Keratinocyte (primary cell): ENCODE data around the gene MYCBPAP. TPM values are rescaled to one million over a fixed set of nuclear protein-coding genes. Genes with fewer than 3 reads are reported as not detected.

Experiments used
- DNase-seq: peaks from one replicate; pipeline ENCODE4 v3.0.0-alpha.2; 2011; ENCODE audit warnings: low read depth, missing footprints, low spot score
- FAIRE-seq: peaks from 2 replicates; lab custom pipeline; 2011; peaks lifted over from hg19 to GRCh38; lab: Jason Lieb, UNC
- H2AFZ ChIP-seq: 2 replicates; pipeline ENCODE4 v1.6.0; 2012; ENCODE audit warnings: low read length, control low read depth, inconsistent platforms; ENCODE audit not compliant: control insufficient read depth
- H3K27ac ChIP-seq: 2 replicates; pipeline ENCODE4 v1.5.1; 2011; ENCODE audit warnings: low read length; ENCODE audit not compliant: control insufficient read depth, insufficient read depth
- H3K27me3 ChIP-seq: 3 replicates; pipeline ENCODE4 v1.6.0; 2011; ENCODE audit warnings: low read length; ENCODE audit not compliant: control insufficient read depth, insufficient read depth; ENCODE audit errors: extremely low read depth
- H3K36me3 ChIP-seq, 2 experiments: 2 replicates in 1 of 2; 3 replicates in 1 of 2; pipeline ENCODE4 v1.5.1; 2011; ENCODE audit warnings: low read length in 2 of 2, mild to moderate bottlenecking in 1 of 2; ENCODE audit not compliant: control insufficient read depth in 2 of 2, insufficient read depth in 2 of 2; ENCODE audit errors: extremely low read depth in 1 of 2
- H3K4me1 ChIP-seq: 3 replicates; pipeline ENCODE4 v1.5.1; 2011; ENCODE audit warnings: low read length; ENCODE audit not compliant: control insufficient read depth, insufficient read depth; ENCODE audit errors: extremely low read depth
- H3K4me2 ChIP-seq: 3 replicates; pipeline ENCODE4 v1.6.0; 2011; ENCODE audit warnings: low read depth, low read length; ENCODE audit not compliant: control insufficient read depth, insufficient read depth; ENCODE audit errors: extremely low read depth
- H3K4me3 ChIP-seq, 3 experiments: fragments of 200-600 bp in 1 of 3; sonication (generic) in 1 of 3; 2 replicates in 2 of 3; 3 replicates in 1 of 3; pipeline ENCODE4 v1.5.1; 2011 to 2016; ENCODE audit warnings: low read length in 3 of 3, mild to moderate bottlenecking in 3 of 3, control low read depth in 2 of 3, inconsistent platforms in 1 of 3, low read depth in 1 of 3, mixed read lengths in 1 of 3, mixed run types in 1 of 3, moderate library complexity in 1 of 3; ENCODE audit not compliant: control insufficient read depth in 2 of 3, insufficient read depth in 2 of 3; ENCODE audit errors: extremely low read depth in 1 of 3
- H3K79me2 ChIP-seq: 2 replicates; pipeline ENCODE4 v1.6.0; 2012; ENCODE audit warnings: low read length; ENCODE audit not compliant: control insufficient read depth, insufficient read depth
- H3K9ac ChIP-seq: 3 replicates; pipeline ENCODE4 v1.6.0; 2011; ENCODE audit warnings: low read length; ENCODE audit not compliant: control insufficient read depth, insufficient read depth; ENCODE audit errors: extremely low read depth
- H3K9me1 ChIP-seq: 3 replicates; pipeline ENCODE4 v1.6.0; 2011; ENCODE audit warnings: low read length; ENCODE audit not compliant: control insufficient read depth, insufficient read depth; ENCODE audit errors: extremely low read depth
- H3K9me3 ChIP-seq: 2 replicates; pipeline ENCODE4 v1.5.1; 2012; ENCODE audit warnings: low read depth, low read length; ENCODE audit not compliant: control insufficient read depth
- H4K20me1 ChIP-seq: 3 replicates; pipeline ENCODE4 v1.6.0; 2011; ENCODE audit warnings: low read length; ENCODE audit not compliant: control insufficient read depth, insufficient read depth; ENCODE audit errors: extremely low read depth
- CTCF ChIP-seq, 3 experiments: IDR thresholded peaks in 1 of 3; conservative IDR thresholded peaks in 1 of 3; optimal IDR thresholded peaks in 1 of 3; 2 replicates in 2 of 3; 3 replicates in 1 of 3; pipeline versions ENCODE3 to v1.5.1; 2011; ENCODE audit warnings: low read length in 3 of 3, mild to moderate bottlenecking in 3 of 3, moderate library complexity in 2 of 3, control low read depth in 1 of 3, inconsistent platforms in 1 of 3; ENCODE audit not compliant: insufficient read depth in 2 of 3; ENCODE audit errors: extremely low read depth in 1 of 3
- EZH2 ChIP-seq: IDR thresholded peaks from one replicate; pipeline ENCODE4 v1.6.1; 2012; ENCODE audit warnings: inconsistent platforms, mild to moderate bottlenecking, low read length, moderate library complexity
- dilution Hi-C: fragments of 300-500 bp; cut with MboI; formaldehyde crosslinking; loops from one replicate; pipeline ENCODE4 v1.7.0; 2020; ENCODE audit warnings: low sequenced_read_pairs; ENCODE audit not compliant: extremely low pct_ligation_motif_present
- polyA plus RNA-seq, 5 experiments: library from polyadenylated mRNA; depleted of rRNA in 3 of 5; stranded (reverse) in 3 of 5; stranded (forward) in 1 of 5; unstranded in 1 of 5; fragments of >200 nt; gene quantifications; 1 replicate in 1 of 5; 2 replicates in 3 of 5; 3 replicates in 1 of 5; pipeline versions ENCODE4 v1.2.1 to v1.2.3, GENCODE V29; 2011 to 2012; ENCODE audit warnings: missing spikeins in 2 of 5, low read depth in 1 of 5, low replicate concordance in 1 of 5

The MYCBPAP gene
- polyA plus RNA-seq, 1 donor (not counting 4 experiments of a cell fraction or from before 2014, with no cell fraction given), result 9.5 TPM

DNA sequence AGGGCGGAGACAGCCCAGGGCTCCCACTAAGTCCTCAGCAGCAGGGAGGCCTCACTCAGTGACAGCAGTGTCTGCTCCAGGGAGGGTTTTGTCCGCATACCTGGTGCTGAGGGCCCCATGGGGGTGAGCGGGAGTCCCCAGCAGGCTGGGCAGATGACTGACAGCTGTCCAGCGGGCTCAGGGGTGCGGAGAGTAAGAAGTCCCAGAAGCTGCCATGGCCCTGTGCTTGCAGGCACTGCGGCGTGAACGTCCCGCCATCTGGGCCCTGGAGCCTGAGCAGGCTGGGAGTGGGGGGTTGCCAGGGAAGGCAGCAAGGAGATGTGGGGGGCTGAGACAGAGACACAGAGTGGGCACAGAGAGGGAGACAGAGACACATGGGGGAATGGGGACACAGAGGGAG lies 72.4 kb downstream of the MYCBPAP start:
- H3K9me3 ChIP-seq, result no peaks in the 10 kb centered on the region
- TF ChIP-seq CTCF (optimal IDR thresholded peaks at IDR 0.05 in 1 of 3, IDR thresholded peaks at IDR 0.05 in 1 of 3, conservative IDR thresholded peaks at IDR 0.05 in 1 of 3; ENCODE audit: extremely low read depth in 1 of 3, insufficient read depth in 2 of 3, low read length in 3 of 3) (no peak), EZH2 (no peak)
- dilution Hi-C loops, result no loop called here
- no peaks in the 10 kb centered on the region for H3K9me1 ChIP-seq
- H3K36me3 ChIP-seq, result no peaks in the 10 kb centered on the region
- no peak overlapping the region for H2AFZ ChIP-seq
- H3K4me2 ChIP-seq, result no peak overlapping the region
- H3K9ac ChIP-seq, result no peak overlapping the region
- H3K4me1 ChIP-seq, result peaks cover 4% of the 10 kb centered on the region
- H3K27me3 ChIP-seq, result peaks cover 39% of the 10 kb centered on the region
- H3K79me2 ChIP-seq, result no peaks in the 10 kb centered on the region
- H3K4me3 ChIP-seq, result no peak overlapping the region
- DNase-seq (no peak), FAIRE-seq (no peak)
- H3K27ac ChIP-seq, result no peak overlapping the region
- no peaks in the 10 kb centered on the region for H4K20me1 ChIP-seq

Other genes starting within 250 kb of the MYCBPAP start
- 0.88 to 2.7 TPM (median 1.8 TPM) in 3 replicates for gene TMEM92, start 234.0 kb upstream of the MYCBPAP start, polyA plus RNA-seq
- gene XYLT2, start 162.3 kb upstream of the MYCBPAP start, polyA plus RNA-seq, result 15.3 to 28.3 TPM (median 18.3 TPM) in 3 replicates
- 106 to 130 TPM (median 123 TPM) in 3 replicates for gene MRPL27, start 135.3 kb upstream of the MYCBPAP start, polyA plus RNA-seq
- 1.6 to 5.6 TPM (median 4.7 TPM) in 3 replicates for gene EME1, start 135.2 kb upstream of the MYCBPAP start, polyA plus RNA-seq
- 90.4 to 162 TPM (median 152 TPM) in 3 replicates for gene LRRC59, start 110.9 kb upstream of the MYCBPAP start, polyA plus RNA-seq
- gene ACSF2, start 82.2 kb upstream of the MYCBPAP start, polyA plus RNA-seq, result 57.6 to 102 TPM (median 71.9 TPM) in 3 replicates
- not detected in 3 replicates for gene CHAD, start 39.6 kb upstream of the MYCBPAP start, polyA plus RNA-seq
- gene RSAD1, start 29.6 kb upstream of the MYCBPAP start, polyA plus RNA-seq, result 25.5 to 28.5 TPM (median 28.2 TPM) in 3 replicates
- gene EPN3, start 24.3 kb downstream of the MYCBPAP start, polyA plus RNA-seq, result 50.7 to 155 TPM (median 66.7 TPM) in 3 replicates
- gene SPATA20, start 38.7 kb downstream of the MYCBPAP start, polyA plus RNA-seq, result 17.2 to 30.4 TPM (median 21.3 TPM) in 3 replicates
- gene CACNA1G, start 52.3 kb downstream of the MYCBPAP start, polyA plus RNA-seq, result 0.06 to 0.09 TPM (median 0.07 TPM) in 3 replicates
- gene ABCC3, start 126.4 kb downstream of the MYCBPAP start, polyA plus RNA-seq, result 39.6 to 61.6 TPM (median 41.7 TPM) in 3 replicates
- gene ANKRD40, start 199.5 kb downstream of the MYCBPAP start, polyA plus RNA-seq, result 19.3 to 39.8 TPM (median 32.7 TPM) in 3 replicates
- 47.8 to 92.4 TPM (median 53.3 TPM) in 3 replicates for gene LUC7L3, start 211.2 kb downstream of the MYCBPAP start, polyA plus RNA-seq